ENCODE results near the gene CHST13. TPM values are rescaled to one million over a fixed set of nuclear protein-coding genes. Genes with fewer than 3 reads are reported as not detected.
"Not testable (repeated sequence)": the region's sequence is repeated elsewhere in the genome, so short reads cannot be mapped to it uniquely, and the experiment has no call there.

CHST13 gene
- total RNA-seq, 1 donor from 2014 or later, result 0.16 TPM

GRCh38 chr3:126519506-126520455 lies 4.2 kb upstream of the CHST13 start:
- peak; percentile 38 for DNase-seq (ENCODE audit: low spot score)

DNA sequence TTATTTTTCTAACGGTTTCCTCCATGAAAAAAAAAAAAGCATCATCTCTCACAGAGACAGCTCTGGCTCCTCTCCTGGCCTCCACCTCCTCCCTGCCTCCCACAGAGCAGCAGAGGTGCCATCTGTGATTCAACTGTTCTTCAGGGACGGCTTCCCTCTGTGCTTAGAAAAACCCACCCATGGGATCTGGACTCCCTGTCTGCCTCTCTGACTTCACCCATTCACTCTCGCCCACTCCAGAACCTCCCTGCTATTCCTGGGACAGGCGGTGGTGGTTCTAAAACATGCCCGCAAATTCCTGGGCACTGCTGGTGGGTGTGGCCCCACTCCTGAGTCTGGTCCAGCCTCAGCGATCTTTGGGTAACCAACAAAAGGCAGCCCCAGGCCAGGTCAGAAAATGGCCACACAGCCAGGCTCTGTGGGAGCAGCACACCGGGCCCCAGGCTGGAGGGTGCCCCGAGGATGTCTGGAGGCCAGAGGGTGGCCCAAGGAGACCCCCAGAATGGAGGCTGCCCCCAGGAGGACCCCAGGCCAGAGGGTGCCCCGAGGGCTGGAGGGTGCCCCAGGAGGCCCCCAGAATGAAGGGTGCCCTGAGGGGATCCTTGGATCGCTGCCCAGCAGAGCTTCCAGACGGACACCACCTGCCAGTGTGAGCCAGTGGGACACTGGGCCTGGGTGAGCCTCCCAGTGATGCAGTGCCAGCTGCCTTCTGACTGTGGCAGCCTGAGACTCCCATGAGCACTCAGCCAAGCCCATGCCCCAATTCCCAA lies 2.6 kb upstream of the CHST13 start:
- peak; percentile 39 for DNase-seq (ENCODE audit: low spot score)
- intact Hi-C loops (cut with DNase I), result loop anchor here (5.0 kb wide), 2 partner anchors 936 to 1026 kb away; no protein-coding TSS in a partner anchor

More at GRCh38 chr3:126519506-126520455, 4.2 kb upstream of the CHST13 start:
- intact Hi-C loops (cut with DNase I), result loop anchor here (5.0 kb wide), 2 partner anchors 938 to 1028 kb away; no protein-coding TSS in a partner anchor

- DNase-seq (ENCODE audit: low spot score), result peak; percentile 78
- intact Hi-C loops (cut with DNase I), result loop anchor here (2.0 to 5.0 kb wide), 3 partner anchors 46 to 1025 kb away; no protein-coding TSS in a partner anchor
These were observed 1.6 kb upstream of the CHST13 start for GRCh38 chr3:126522363-126522788.

- peak; percentile 75 for DNase-seq (ENCODE audit: low spot score)
- intact Hi-C loops (cut with DNase I), result loop anchor here (5.0 kb wide), 2 partner anchors 933 to 1023 kb away; no protein-coding TSS in a partner anchor
These were observed 554 bp downstream of the CHST13 start for GRCh38 chr3:126524429-126524988.

DNA sequence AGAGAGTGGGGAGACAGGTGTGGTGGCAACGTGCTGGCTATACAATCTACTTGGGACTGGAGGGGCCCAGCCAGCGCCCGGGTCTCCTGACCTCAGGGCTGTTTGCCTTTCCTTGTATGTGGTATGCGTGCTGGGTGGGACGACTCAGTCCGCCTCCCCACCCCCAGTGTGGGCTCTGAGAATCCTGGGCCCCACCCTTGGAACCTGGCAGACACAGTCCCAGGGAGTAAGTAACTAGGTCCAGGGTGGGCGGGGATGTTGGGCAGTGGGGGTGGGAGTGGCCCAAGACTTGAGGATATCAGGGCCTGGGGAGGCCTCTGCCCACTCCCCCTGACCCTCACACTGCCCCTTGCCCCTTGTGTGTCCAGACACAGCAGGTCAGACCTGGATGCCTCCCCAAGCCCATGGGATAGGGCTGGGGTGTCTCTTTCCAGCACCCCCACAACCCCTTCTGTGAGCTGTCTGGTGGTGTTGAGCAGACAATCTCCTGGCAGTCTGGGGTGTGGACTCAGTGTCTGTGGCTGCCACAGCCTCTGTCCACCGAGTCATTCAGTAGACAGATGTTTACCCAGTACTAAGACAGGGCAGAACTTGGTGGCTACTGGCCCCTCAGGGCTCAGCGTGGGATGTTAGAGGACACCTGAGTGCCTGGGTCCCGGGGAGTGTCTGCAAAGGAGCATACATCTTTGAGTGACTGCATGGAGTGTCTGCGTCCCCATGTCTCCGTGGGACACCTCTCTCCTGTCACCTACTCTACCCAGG lies 1.3 kb downstream of the CHST13 start:
- DNase-seq (ENCODE audit: low spot score), result peak; percentile 49
- intact Hi-C loops (cut with DNase I), result no loop called here

DNA sequence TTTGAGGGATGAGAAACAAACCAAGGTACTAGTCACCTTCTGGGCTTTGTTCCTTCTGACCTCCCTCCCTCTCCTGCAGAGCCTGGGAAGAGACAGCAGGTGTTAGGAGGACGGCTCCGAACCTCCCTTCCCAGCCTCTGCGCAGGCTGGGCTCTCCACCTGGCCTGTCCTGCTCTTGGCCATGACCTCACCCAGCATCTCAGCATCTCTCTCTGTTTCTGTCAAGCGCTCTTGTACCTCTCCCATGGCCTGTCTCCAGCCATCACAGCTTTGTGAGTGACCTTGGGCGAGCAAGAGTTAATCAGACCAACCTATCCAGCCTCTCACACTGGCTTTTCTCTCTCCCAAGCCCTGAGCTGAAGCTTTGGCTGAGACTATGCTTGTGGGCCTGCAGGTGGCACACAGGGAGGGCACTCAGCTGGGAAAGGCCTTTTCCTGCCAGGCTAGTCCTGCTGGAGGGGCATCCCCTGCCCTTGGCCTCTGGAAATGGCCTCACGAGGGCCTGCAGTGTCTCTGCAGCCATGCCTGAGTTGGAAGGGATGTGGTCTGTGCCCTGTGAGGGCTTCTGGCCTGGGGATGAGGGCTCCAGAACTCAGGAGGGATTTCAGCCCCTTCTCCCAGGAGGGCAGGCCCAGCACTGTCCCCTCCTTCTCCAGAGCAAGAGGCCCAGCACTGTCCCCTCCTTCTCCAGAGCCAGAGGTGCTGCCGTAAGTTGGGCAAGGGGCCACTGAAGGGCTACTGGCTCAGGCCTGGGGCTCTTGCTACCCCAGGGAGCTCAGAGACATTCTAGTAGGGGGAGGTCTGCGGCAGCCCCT lies 2.1 kb downstream of the CHST13 start:
- intact Hi-C loops (cut with DNase I), result no loop called here
- peak; percentile 60 for DNase-seq (ENCODE audit: low spot score)

- no peak for DNase-seq (ENCODE audit: low spot score)
- intact Hi-C loops (cut with DNase I), result no loop called here
These were observed 2.7 kb downstream of the CHST13 start for GRCh38 chr3:126526668-126527005.

DNA sequence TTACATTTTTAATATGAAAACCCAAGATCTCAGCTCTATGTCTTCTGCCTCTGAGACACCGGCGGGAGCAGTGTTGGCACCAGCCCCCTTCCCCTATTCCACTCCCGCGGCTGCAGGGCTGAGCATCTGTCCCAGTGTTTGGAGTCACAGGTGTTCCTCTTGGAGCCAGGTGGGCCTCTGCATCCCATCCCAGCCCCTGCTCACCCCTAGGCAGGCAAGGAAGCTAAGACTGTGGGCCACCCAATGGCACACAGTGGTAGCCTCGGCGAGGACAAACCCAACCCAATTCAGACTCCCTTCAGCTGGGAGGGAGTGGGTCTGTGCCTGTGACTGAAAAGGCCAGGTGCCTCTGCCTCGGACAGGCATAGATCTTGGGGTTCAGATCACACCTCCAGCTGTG lies 3.1 kb downstream of the CHST13 start:
- intact Hi-C loops (cut with DNase I), result no loop called here
- DNase-seq (ENCODE audit: low spot score), result peak; percentile 49

DNA sequence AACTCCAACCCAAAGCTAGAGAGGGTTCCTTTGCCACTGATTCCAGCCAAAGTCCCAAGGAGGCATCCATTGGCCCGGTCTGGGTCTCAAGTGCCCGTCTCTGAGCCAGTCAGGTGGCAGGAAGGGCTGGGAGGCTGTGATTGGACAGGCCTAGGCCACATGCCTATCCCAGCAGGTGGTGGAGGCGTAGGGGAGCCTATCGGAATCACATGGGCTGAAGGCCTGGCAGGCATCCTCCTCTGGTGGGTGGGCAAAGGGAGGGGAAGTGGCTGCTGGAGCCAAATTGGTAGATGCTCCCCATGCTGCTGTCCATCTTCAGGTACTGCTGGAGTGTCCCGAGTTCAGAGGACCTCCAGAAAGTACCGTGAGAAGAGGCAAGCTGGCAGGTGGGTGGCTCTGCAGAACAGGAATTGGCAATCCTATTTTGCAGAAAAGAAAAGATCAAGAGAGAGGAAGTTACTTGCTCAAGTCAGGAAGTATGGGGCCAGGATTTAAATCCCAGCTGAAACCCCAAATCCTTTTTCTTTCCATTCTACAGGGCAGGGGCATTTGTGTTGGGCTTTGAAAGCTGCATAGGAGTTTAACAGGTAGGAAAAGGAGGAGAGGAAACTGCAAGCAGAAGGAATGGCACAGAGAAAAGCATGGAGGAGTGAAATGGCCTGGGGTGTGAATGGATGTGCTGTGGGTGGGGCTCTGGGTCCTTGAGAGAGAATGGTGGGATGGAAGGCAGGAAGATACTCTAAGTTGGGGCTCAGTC lies 3.7 kb downstream of the CHST13 start:
- intact Hi-C loops (cut with DNase I), result no loop called here
- peak; percentile 63 for DNase-seq (ENCODE audit: low spot score)

DNA sequence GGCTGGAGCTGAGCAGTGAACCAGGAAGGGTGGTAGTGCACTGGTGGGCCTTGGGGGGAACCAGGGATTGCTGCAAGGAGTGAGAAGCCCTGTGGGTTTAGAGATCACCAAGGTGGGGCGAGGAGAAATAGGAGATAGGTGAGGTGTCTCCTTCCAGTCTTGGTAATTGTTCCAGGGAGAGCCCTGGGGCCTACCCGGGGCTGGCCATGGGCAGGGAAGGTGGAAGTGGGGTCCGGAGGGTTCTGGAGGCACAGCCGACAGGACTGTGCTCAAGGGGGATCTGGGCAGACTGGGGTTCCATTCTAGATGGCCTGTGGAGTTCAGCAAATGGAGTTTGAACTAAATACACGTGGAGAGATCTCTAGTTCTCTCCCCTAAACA lies 4.5 kb downstream of the CHST13 start:
- intact Hi-C loops (cut with DNase I), result no loop called here
- DNase-seq (ENCODE audit: low spot score), result peak; percentile 55

GRCh38 chr3:126528800-126529541 lies 5.0 kb downstream of the CHST13 start:
- peak; percentile 76 for DNase-seq (ENCODE audit: low spot score)
- intact Hi-C loops (cut with DNase I), result no loop called here

DNA sequence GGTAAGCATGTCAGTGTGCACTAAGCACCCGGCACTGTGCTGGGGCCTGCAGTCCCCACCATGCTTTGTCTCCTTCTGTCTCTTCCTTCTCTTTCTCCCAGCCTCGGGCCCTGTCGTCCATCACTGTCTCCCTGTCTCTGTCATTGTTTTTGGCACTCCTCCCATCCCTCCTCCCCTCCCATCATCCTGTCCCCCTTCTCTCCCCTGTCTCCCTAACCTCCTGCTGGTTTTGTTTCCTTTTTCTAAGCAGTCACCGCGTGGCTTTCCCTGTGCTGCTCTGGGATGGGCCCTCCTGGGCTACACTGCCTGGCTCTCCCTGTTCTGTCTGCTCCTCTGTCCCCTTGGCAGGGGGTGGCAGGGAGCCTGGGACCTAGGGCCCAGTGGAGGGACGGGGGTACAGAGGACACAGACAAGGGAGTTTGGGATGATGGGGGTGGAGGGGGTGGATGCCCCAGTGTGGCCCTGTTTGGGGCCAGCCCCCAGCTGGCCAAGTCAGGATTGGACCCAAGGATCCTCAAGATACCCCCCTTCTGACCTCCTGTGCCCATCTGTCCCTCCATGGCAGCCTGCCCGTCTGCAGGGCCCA lies 5.7 kb downstream of the CHST13 start:
- intact Hi-C loops (cut with DNase I), result no loop called here
- DNase-seq (ENCODE audit: low spot score), result peak; percentile 73

GRCh38 chr3:126530171-126531050 lies 6.5 kb downstream of the CHST13 start:
- intact Hi-C loops (cut with DNase I), result no loop called here
- DNase-seq (ENCODE audit: low spot score), result peak; percentile 87

DNA sequence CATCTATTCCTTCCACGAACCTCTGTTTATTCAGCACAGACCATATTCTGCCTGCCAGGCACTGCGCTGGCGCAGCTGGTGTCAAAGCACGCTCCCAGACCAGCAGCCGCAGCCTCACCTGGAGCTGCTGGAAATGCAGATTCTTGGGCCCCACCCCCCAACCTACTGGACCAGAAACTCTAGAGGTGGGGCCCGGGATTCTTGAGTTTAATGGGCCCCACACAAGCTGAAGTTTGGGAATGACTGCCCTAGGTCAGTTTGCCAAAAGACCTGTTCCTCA lies 7.0 kb downstream of the CHST13 start:
- intact Hi-C loops (cut with DNase I), result no loop called here
- no peak for DNase-seq (ENCODE audit: low spot score)

- DNase-seq (ENCODE audit: low spot score), result no peak
- intact Hi-C loops (cut with DNase I), result no loop called here
These were observed 9.6 kb downstream of the CHST13 start for GRCh38 chr3:126533506-126533905.

DNA sequence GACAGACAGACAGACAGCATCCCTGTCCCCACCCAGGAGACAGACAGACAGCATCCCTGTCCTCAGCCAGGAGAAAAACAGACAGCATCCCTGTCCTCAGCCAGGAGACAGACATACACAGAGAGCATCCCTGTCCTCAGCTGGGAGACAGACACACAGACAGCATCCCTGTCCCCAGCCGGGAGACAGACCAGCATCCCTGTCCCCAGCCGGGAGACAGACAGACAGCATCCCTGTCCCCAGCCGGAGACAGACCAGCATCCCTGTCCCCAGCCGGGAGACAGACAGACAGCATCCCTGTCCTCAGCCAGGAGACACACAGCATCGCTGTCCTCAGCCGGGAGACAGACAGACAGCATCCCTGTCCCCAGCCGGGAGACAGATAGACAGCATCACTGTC lies 10.8 kb downstream of the CHST13 start:
- intact Hi-C loops (cut with DNase I), result not testable (repeated sequence)
- peak; percentile 33 for DNase-seq (ENCODE audit: low spot score)

Data from cardiac septum (tissue), 1 donor.